ENCODE results near the gene SRP54.

GRCh38 chr14:35078082-35078481, 95.3 kb downstream of the SRP54 start:
- TF ChIP-seq ATF2 (IDR thresholded peaks at IDR 0.05; ENCODE audit: low read length) (no peak), TAF1 (IDR thresholded peaks at IDR 0.05; ENCODE audit: low read depth, low read length) (no peak), CHD7 (IDR thresholded peaks at IDR 0.05; ENCODE audit: insufficient replicate concordance, low read length) (no peak), EZH2 (IDR thresholded peaks at IDR 0.05; ENCODE audit: low read depth, low read length, severe bottlenecking) (no peak), POLR2AphosphoS5 (IDR thresholded peaks at IDR 0.05; ENCODE audit: low read depth, low read length) (no peak), JUND (IDR thresholded peaks at IDR 0.05; ENCODE audit: low read length) (no peak), SP2 (IDR thresholded peaks at IDR 0.05; ENCODE audit: low read length) (no peak), SUZ12 (IDR thresholded peaks at IDR 0.05; ENCODE audit: low read length) (no peak), NANOG (IDR thresholded peaks at IDR 0.05; ENCODE audit: insufficient read depth, low read depth, low read length, poor library complexity, severe bottlenecking) (no peak), CHD2 (IDR thresholded peaks at IDR 0.05; ENCODE audit: low read length) (no peak), TBP (IDR thresholded peaks at IDR 0.05; ENCODE audit: low read depth, low read length) (no peak), CTCF (IDR thresholded peaks at IDR 0.05; ENCODE audit: control extremely low read depth in 1 of 3, insufficient read depth in 1 of 3, low read depth in 1 of 3, low read length in 3 of 3) (no peak), FOSL1 (IDR thresholded peaks at IDR 0.05; ENCODE audit: insufficient read depth, low read depth, low read length) (no peak), POLR2A (IDR thresholded peaks at IDR 0.05; ENCODE audit: control extremely low read depth in 1 of 2, low read depth in 2 of 2, low read length in 2 of 2) (no peak)

Measured in H1 (cell line).